Testis (tissue), 3 donors: Measurements from ENCODE around the gene GZMB. TPM values are rescaled to one million over a fixed set of nuclear protein-coding genes. Genes with fewer than 3 reads are reported as not detected.

Experiments used
- DNase-seq: peaks from one replicate; pipeline ENCODE4 v3.0.0-alpha.2; 2019
- H3K27ac ChIP-seq, 2 donors: fragments of 200-600 bp; sonication (generic); one replicate each; pipeline ENCODE4 v1.5.1; 2019
- H3K27me3 ChIP-seq: fragments of 200-600 bp; sonication (generic); one replicate; pipeline ENCODE4 v1.5.1; 2019
- H3K36me3 ChIP-seq: fragments of 200-600 bp; sonication (generic); one replicate; pipeline ENCODE4 v1.5.1; 2017; ENCODE audit warnings: low read depth; ENCODE audit errors: missing control alignments
- H3K4me1 ChIP-seq: fragments of 200-600 bp; sonication (generic); one replicate; pipeline ENCODE4 v1.5.1; 2019
- H3K4me3 ChIP-seq, 2 donors: fragments of 200-600 bp; sonication (generic); one replicate each; pipeline ENCODE4 v1.5.1; 2017 to 2019
- H3K9me3 ChIP-seq: fragments of 200-600 bp; sonication (generic); one replicate; pipeline ENCODE4 v1.5.1; 2017
- CTCF ChIP-seq, 3 experiments: fragments of 450-650 bp in 2 of 3; fragments of 200-600 bp in 1 of 3; sonication (generic) in 1 of 3; IDR thresholded peaks; one replicate each; pipeline ENCODE4 v1.5.1; 2016 to 2019; ENCODE audit warnings: antibody characterized with exemption in 3 of 3, mild to moderate bottlenecking in 2 of 3, moderate library complexity in 1 of 3
- POLR2A ChIP-seq: fragments of 450-650 bp; IDR thresholded peaks from one replicate; pipeline ENCODE4 v1.6.1; 2017; ENCODE audit warnings: antibody characterized with exemption, mild to moderate bottlenecking, moderate library complexity
- WGBS, 2 donors: methylation state at CpG; one replicate each; pipeline ENCODE4 v1.1.5; 2018; 5-methylcytosine and 5-hydroxymethylcytosine counted together
- intact Hi-C: fragments of 100-400 bp; cut with DNase I; formaldehyde crosslinking; loops from one replicate; pipeline ENCODE4 v1.15.1; 2023; ENCODE audit warnings: low total_unique reads
- polyA plus RNA-seq: library from polyadenylated mRNA; stranded (reverse); fragments of 350-450 nt; fragmentation: Illumina TruSeq; extraction: RNeasy Lipid Tissue Mini Kit (QIAGEN cat#74804); gene quantifications from one replicate; pipeline ENCODE4 v1.2.3, GENCODE V29; 2014; ENCODE audit warnings: low read depth, low replicate concordance; ENCODE audit not compliant: insufficient read depth
- total RNA-seq, 2 donors: library from RNA; depleted of rRNA; stranded (reverse); fragments of >200 nt; gene quantifications; one replicate each; pipeline ENCODE4 v1.2.3, GENCODE V29; 2016

The GZMB gene
- total and polyA plus RNA-seq, 3 donors from 2014 or later, result 0.93 to 1.5 TPM; not detected in 1

DNA sequence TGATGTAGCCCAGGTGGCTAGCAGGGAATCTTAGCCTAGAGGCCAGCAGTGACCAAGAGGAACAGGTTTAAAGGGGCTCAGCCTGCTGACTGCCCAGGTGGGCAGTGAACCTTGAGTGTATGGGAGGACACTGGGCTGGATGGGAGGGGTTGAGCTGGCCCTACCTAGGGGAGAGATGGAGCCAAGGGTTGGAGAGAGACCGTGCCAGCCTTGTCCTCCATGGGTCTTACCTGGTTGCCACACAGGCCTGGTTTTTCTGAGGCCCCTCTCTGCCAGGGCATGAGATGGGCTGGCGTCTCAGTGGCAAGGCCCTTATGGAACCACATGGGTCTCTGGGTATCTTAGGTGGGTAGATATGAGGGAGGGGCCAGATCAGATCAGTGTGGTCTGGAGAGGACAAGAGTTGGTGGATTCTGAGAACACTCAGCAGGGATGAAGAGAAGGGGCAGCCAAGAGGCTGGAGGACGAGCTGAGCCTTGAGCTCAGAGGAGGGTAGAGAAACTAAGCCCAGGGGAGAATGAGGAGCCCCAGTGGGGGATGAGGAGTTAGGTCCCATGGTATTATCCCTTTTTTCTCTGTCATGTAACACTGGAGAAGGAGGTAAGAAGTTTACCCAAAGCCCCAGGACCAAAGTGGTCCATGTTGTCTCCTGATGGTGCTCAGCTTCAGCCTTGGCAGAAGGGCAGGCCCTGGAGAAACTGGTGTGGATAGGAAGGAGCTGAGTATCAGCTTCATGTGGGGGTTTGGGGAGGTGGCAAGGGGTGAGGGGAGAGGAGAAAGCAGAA is 3.7 kb downstream of the GZMB start:
- Histone ChIP-seq H3K9me3 (no peaks in the 10 kb centered on the region), H3K4me1 (no peaks in the 10 kb centered on the region), H3K27ac (no peak overlapping the region), H3K4me3 (no peak overlapping the region), H3K27me3 (no peaks in the 10 kb centered on the region), H3K36me3 (no peaks in the 10 kb centered on the region)
- TF ChIP-seq CTCF (IDR thresholded peaks at IDR 0.05), result no peak
- 82 to 89% methylated on average over 3 of the region's 3 CpGs for WGBS, 2 donors
- DNase-seq, result no peak
- intact Hi-C loops, result no loop called here

- no peak overlapping the region for H3K4me3 ChIP-seq
- intact Hi-C loops, result no loop called here
- DNase-seq, result no peak
- H3K27me3 ChIP-seq, result no peaks in the 10 kb centered on the region
- WGBS, 2 donors, result 87 to 89% methylated on average over 6 of the region's 6 CpGs
- TF ChIP-seq POLR2A (no peak), CTCF (IDR thresholded peaks at IDR 0.05) (no peak)
- no peaks in the 10 kb centered on the region for H3K4me1 ChIP-seq
- no peaks in the 10 kb centered on the region for H3K9me3 ChIP-seq
- H3K27ac ChIP-seq, result no peak overlapping the region
- H3K36me3 ChIP-seq, result no peaks in the 10 kb centered on the region
These were observed 4.5 kb downstream of the GZMB start for GRCh38 chr14:24629521-24629920.

GRCh38 chr14:24613747-24614146 is 20.2 kb downstream of the GZMB start:
- H3K4me3 ChIP-seq, result no peak overlapping the region
- DNase-seq, result no peak
- no peaks in the 10 kb centered on the region for H3K4me1 ChIP-seq
- H3K36me3 ChIP-seq, result no peaks in the 10 kb centered on the region
- H3K27me3 ChIP-seq, result no peaks in the 10 kb centered on the region
- TF ChIP-seq CTCF (IDR thresholded peaks at IDR 0.05) (no peak), POLR2A (no peak)
- intact Hi-C loops, result no loop called here
- WGBS, 2 donors, result 88 to 89% methylated on average over 2 of the region's 2 CpGs
- no peaks in the 10 kb centered on the region for H3K9me3 ChIP-seq
- no peak overlapping the region for H3K27ac ChIP-seq

- no peaks in the 10 kb centered on the region for H3K4me1 ChIP-seq
- no peak for DNase-seq
- H3K36me3 ChIP-seq, result no peaks in the 10 kb centered on the region
- no peaks in the 10 kb centered on the region for H3K27me3 ChIP-seq
- intact Hi-C loops, result no loop called here
- no peak for TF ChIP-seq CTCF (IDR thresholded peaks at IDR 0.05)
- no peak for TF ChIP-seq POLR2A
- no peak overlapping the region for H3K27ac ChIP-seq
- WGBS, 2 donors, result 70 to 80% methylated on average over 1 of the region's 1 CpG
- H3K4me3 ChIP-seq, result no peak overlapping the region
- H3K9me3 ChIP-seq, result no peaks in the 10 kb centered on the region
These were observed 20.7 kb downstream of the GZMB start for GRCh38 chr14:24613241-24613640.

- DNase-seq, result no peak
These were observed 21.8 kb downstream of the GZMB start for GRCh38 chr14:24612196-24612595.

More at GRCh38 chr14:24612196-24612595, 21.8 kb downstream of the GZMB start:
- Histone ChIP-seq H3K36me3 (no peaks in the 10 kb centered on the region), H3K27me3 (no peaks in the 10 kb centered on the region), H3K4me3 (no peak overlapping the region), H3K4me1 (no peaks in the 10 kb centered on the region), H3K9me3 (no peaks in the 10 kb centered on the region), H3K27ac (no peak overlapping the region)
- intact Hi-C loops, result no loop called here
- TF ChIP-seq CTCF (IDR thresholded peaks at IDR 0.05), result no peak
- TF ChIP-seq POLR2A, result no peak
